ENCODE data around the gene KANSL1. TPM values are rescaled to one million over a fixed set of nuclear protein-coding genes. Genes with fewer than 3 reads are reported as not detected.

The KANSL1 gene
- total and polyA plus RNA-seq, 2 donors (not counting 1 experiment from before 2014, with no cell fraction given) = 36.8 to 233 TPM

GRCh38 chr17:46139432-46140210 is 53.6 kb downstream of the KANSL1 start:
- peak; percentile 35 for ATAC-seq (ENCODE audit: low read depth)
- no peak for TF ChIP-seq CTCF (IDR thresholded peaks at IDR 0.05)
- no peak for TF ChIP-seq EZH2 (IDR thresholded peaks at IDR 0.05; ENCODE audit: borderline replicate concordance, insufficient read depth, low read depth, low read length, poor library complexity, severe bottlenecking)
- no peaks in the 10 kb centered on the region for H3K36me3 ChIP-seq (replicated peaks in 1 of 2; ENCODE audit: control extremely low read depth in 1 of 2, control insufficient read depth in 1 of 2, extremely low read depth in 1 of 2, insufficient read depth in 2 of 2, low read length in 1 of 2)
- H3K4me3 Mint-ChIP-seq = peak overlapping the region; percentile 57
- no CpG with 5 or more reads among the region's 5 CpGs for WGBS (ENCODE audit: insufficient coverage)
- H3K9me3 Mint-ChIP-seq (ENCODE audit: insufficient read depth) = no peaks in the 10 kb centered on the region
- no peaks in the 10 kb centered on the region for H3K27me3 ChIP-seq (replicated peaks in 1 of 4; ENCODE audit: control extremely low read depth in 1 of 4, control insufficient read depth in 3 of 4, insufficient read depth in 4 of 4, low read length in 3 of 4)
- ChIA-PET CTCF (interaction anchor here (0.6 kb wide), 1 partner anchor 53 kb away, joined by 3 read pairs; the partner anchor contains the start of gene KANSL1), POLR2A (no interaction called here)
- H2AFZ ChIP-seq (ENCODE audit: insufficient read depth, low read depth, low read length, poor library complexity, severe bottlenecking) = no peak overlapping the region
- peak overlapping the region in 1 of 2 donors; percentile 45 for H3K27ac ChIP-seq (ENCODE audit: low read length in 2 of 2)
- H4K20me1 ChIP-seq (ENCODE audit: control insufficient read depth, insufficient read depth, low read length, poor library complexity, severe bottlenecking) = peaks cover 88% of the 10 kb centered on the region
- peak overlapping the region; percentile 14 for H3K9ac ChIP-seq (ENCODE audit: low read length)
- intact Hi-C loops (cut with micrococcal nuclease) = loop anchor here (1.0 to 5.0 kb wide), 3 partner anchors 9 to 53 kb away; partner anchors contain the start of gene KANSL1
- DNase-seq = no peak
- peak overlapping the region; percentile 43 for H3K4me2 ChIP-seq (replicated peaks; ENCODE audit: low read depth, low read length, poor library complexity, severe bottlenecking)
- no peak overlapping the region for H3K4me3 ChIP-seq (ENCODE audit: control extremely low read depth in 1 of 5, extremely low read depth in 1 of 5, insufficient read depth in 1 of 5, low read depth in 2 of 5, low read length in 4 of 5)
- H3K27ac Mint-ChIP-seq = peak overlapping the region; percentile 15
- no peaks in the 10 kb centered on the region for H3K27me3 Mint-ChIP-seq
- peaks cover 98% of the 10 kb centered on the region for H3K79me2 ChIP-seq (ENCODE audit: control insufficient read depth, insufficient read depth, low read length)
- no peaks in the 10 kb centered on the region for H3K9me3 ChIP-seq (ENCODE audit: control extremely low read depth in 1 of 3, control insufficient read depth in 2 of 3, insufficient read depth in 1 of 3, low read length in 2 of 3)
- H3K4me1 ChIP-seq (ENCODE audit: control insufficient read depth in 2 of 2, insufficient read depth in 2 of 2, low read length in 2 of 2) = peaks cover 48 to 73% of the 10 kb centered on the region in 2 donors
- peaks cover 84% of the 10 kb centered on the region for H3K4me1 Mint-ChIP-seq

GRCh38 chr17:46138473-46138872 is 54.8 kb downstream of the KANSL1 start:
- H3K27ac Mint-ChIP-seq = peak overlapping the region; percentile 39
- Histone ChIP-seq H3K9me3 (ENCODE audit: control extremely low read depth in 1 of 3, control insufficient read depth in 2 of 3, insufficient read depth in 1 of 3, low read length in 2 of 3) (no peaks in the 10 kb centered on the region), H4K20me1 (ENCODE audit: control insufficient read depth, insufficient read depth, low read length, poor library complexity, severe bottlenecking) (peaks cover 88% of the 10 kb centered on the region), H3K27ac (ENCODE audit: low read length in 2 of 2) (no peak overlapping the region), H3K36me3 (replicated peaks in 1 of 2; ENCODE audit: control extremely low read depth in 1 of 2, control insufficient read depth in 1 of 2, extremely low read depth in 1 of 2, insufficient read depth in 2 of 2, low read length in 1 of 2) (peaks cover 2 to 3% of the 10 kb centered on the region in 2 experiments), H3K27me3 (replicated peaks in 1 of 4; ENCODE audit: control extremely low read depth in 1 of 4, control insufficient read depth in 3 of 4, insufficient read depth in 4 of 4, low read length in 3 of 4) (no peaks in the 10 kb centered on the region), H3K4me2 (replicated peaks; ENCODE audit: low read depth, low read length, poor library complexity, severe bottlenecking) (peak overlapping the region; percentile 43), H3K9ac (ENCODE audit: low read length) (no peak overlapping the region), H3K4me1 (ENCODE audit: control insufficient read depth in 2 of 2, insufficient read depth in 2 of 2, low read length in 2 of 2) (peaks cover 39 to 63% of the 10 kb centered on the region in 2 donors), H3K79me2 (ENCODE audit: control insufficient read depth, insufficient read depth, low read length) (peaks cover 98% of the 10 kb centered on the region), H2AFZ (ENCODE audit: insufficient read depth, low read depth, low read length, poor library complexity, severe bottlenecking) (no peak overlapping the region), H3K4me3 (ENCODE audit: control extremely low read depth in 1 of 5, extremely low read depth in 1 of 5, insufficient read depth in 1 of 5, low read depth in 2 of 5, low read length in 4 of 5) (no peak overlapping the region)
- no CpG with 5 or more reads among the region's 3 CpGs for WGBS (ENCODE audit: insufficient coverage)
- H3K27me3 Mint-ChIP-seq = no peaks in the 10 kb centered on the region
- no peak for TF ChIP-seq EZH2 (IDR thresholded peaks at IDR 0.05; ENCODE audit: borderline replicate concordance, insufficient read depth, low read depth, low read length, poor library complexity, severe bottlenecking)
- TF ChIP-seq CTCF (IDR thresholded peaks at IDR 0.05) = no peak
- ChIA-PET CTCF (interaction anchor here (0.7 kb wide), 1 partner anchor 1607 kb away, joined by 4 read pairs; no protein-coding TSS in a partner anchor), POLR2A (no interaction called here)
- intact Hi-C loops (cut with micrococcal nuclease) = no loop called here
- peaks cover 78% of the 10 kb centered on the region for H3K4me1 Mint-ChIP-seq
- H3K4me3 Mint-ChIP-seq = peak overlapping the region; percentile 40
- DNase-seq = no peak
- no peak for ATAC-seq (ENCODE audit: low read depth)
- H3K9me3 Mint-ChIP-seq (ENCODE audit: insufficient read depth) = no peaks in the 10 kb centered on the region
